ENCODE measurements around the gene PLPPR3. TPM values are rescaled to one million over a fixed set of nuclear protein-coding genes. Genes with fewer than 3 reads are reported as not detected.
A peak's percentile ranks its signal among the peaks of the same experiment; 100 is the strongest.
"Not testable (repeated sequence)": the region's sequence is repeated elsewhere in the genome, so short reads cannot be mapped to it uniquely, and the experiment has no call there.

PLPPR3 gene
- total RNA-seq, 1 donor from 2014 or later: 5.4 TPM

- H3K27ac Mint-ChIP-seq (ENCODE audit: unreplicated experiment): peak within 1 kb of the TSS; percentile 49
- no peaks in the 10 kb centered on the region for H3K36me3 Mint-ChIP-seq (ENCODE audit: low read depth)
- TF ChIP-seq CTCF (IDR thresholded peaks at IDR 0.05): no peak
- peaks cover under 1% of the 10 kb centered on the region for H3K27me3 Mint-ChIP-seq (ENCODE audit: low read depth)
- no peak for DNase-seq (ENCODE audit: low spot score)
- no peak within 1 kb of the TSS for H3K4me3 Mint-ChIP-seq (ENCODE audit: unreplicated experiment)
- H3K9me3 Mint-ChIP-seq (ENCODE audit: low read depth): no peaks in the 10 kb centered on the region
- H3K4me1 Mint-ChIP-seq (ENCODE audit: low read depth): peaks cover 8% of the 10 kb centered on the region
These were observed 30.6 kb upstream of the PLPPR3 start, which contains the start of gene ELANE for GRCh38 chr19:852136-853013. ELANE (plus strand) TSS chr19:852303; CDS start chr19:852329, 26 bp downstream.

- TF ChIP-seq CTCF (IDR thresholded peaks at IDR 0.05): no peak
- peaks cover 3% of the 10 kb centered on the region for H3K27me3 Mint-ChIP-seq (ENCODE audit: low read depth)
- peaks cover 8% of the 10 kb centered on the region for H3K4me1 Mint-ChIP-seq (ENCODE audit: low read depth)
- no peak overlapping the region for H3K27ac Mint-ChIP-seq (ENCODE audit: unreplicated experiment)
- no peaks in the 10 kb centered on the region for H3K9me3 Mint-ChIP-seq (ENCODE audit: low read depth)
- no peaks in the 10 kb centered on the region for H3K36me3 Mint-ChIP-seq (ENCODE audit: low read depth)
- no peak for DNase-seq (ENCODE audit: low spot score)
- no peak overlapping the region for H3K4me3 Mint-ChIP-seq (ENCODE audit: unreplicated experiment)
These were observed 29.2 kb upstream of the PLPPR3 start for GRCh38 chr19:850979-851335.

- TF ChIP-seq CTCF (IDR thresholded peaks at IDR 0.05): no peak
- no peaks in the 10 kb centered on the region for H3K36me3 Mint-ChIP-seq (ENCODE audit: low read depth)
- peak overlapping the region; percentile 49 for H3K27ac Mint-ChIP-seq (ENCODE audit: unreplicated experiment)
- H3K4me3 Mint-ChIP-seq (ENCODE audit: unreplicated experiment): no peak overlapping the region
- H3K4me1 Mint-ChIP-seq (ENCODE audit: low read depth): peaks cover 12% of the 10 kb centered on the region
- no peaks in the 10 kb centered on the region for H3K9me3 Mint-ChIP-seq (ENCODE audit: low read depth)
- H3K27me3 Mint-ChIP-seq (ENCODE audit: low read depth): peaks cover 7% of the 10 kb centered on the region
- peak; percentile 96 for DNase-seq (ENCODE audit: low spot score)
These were observed 28.6 kb upstream of the PLPPR3 start for GRCh38 chr19:850221-850978.

GRCh38 chr19:849195-849594, 27.4 kb upstream of the PLPPR3 start:
- peaks cover 12% of the 10 kb centered on the region for H3K27me3 Mint-ChIP-seq (ENCODE audit: low read depth)
- not testable (repeated sequence) for H3K27ac Mint-ChIP-seq (ENCODE audit: unreplicated experiment); H3K36me3 Mint-ChIP-seq (ENCODE audit: low read depth); H3K9me3 Mint-ChIP-seq (ENCODE audit: low read depth); DNase-seq (ENCODE audit: low spot score); H3K4me3 Mint-ChIP-seq (ENCODE audit: unreplicated experiment)
- peaks cover 16% of the 10 kb centered on the region for H3K4me1 Mint-ChIP-seq (ENCODE audit: low read depth)

- no peak for DNase-seq (ENCODE audit: low spot score)
- H3K4me3 Mint-ChIP-seq (ENCODE audit: unreplicated experiment): no peak overlapping the region
- peaks cover 12% of the 10 kb centered on the region for H3K27me3 Mint-ChIP-seq (ENCODE audit: low read depth)
- no peak overlapping the region for H3K27ac Mint-ChIP-seq (ENCODE audit: unreplicated experiment)
- no peak for TF ChIP-seq CTCF (IDR thresholded peaks at IDR 0.05)
- H3K36me3 Mint-ChIP-seq (ENCODE audit: low read depth): peaks cover 1% of the 10 kb centered on the region
- H3K9me3 Mint-ChIP-seq (ENCODE audit: low read depth): no peaks in the 10 kb centered on the region
- peaks cover 16% of the 10 kb centered on the region for H3K4me1 Mint-ChIP-seq (ENCODE audit: low read depth)
These were observed 26.7 kb upstream of the PLPPR3 start for GRCh38 chr19:848386-848921.

Data from chondrocyte (in vitro differentiated cells).